HG03432 (cell line): ENCODE results near the gene HECTD3.
"Not testable (repeated sequence)": the region's sequence is repeated elsewhere in the genome, so short reads cannot be mapped to it uniquely, and the experiment has no call there.

Source experiments
- ATAC-seq: cut with Tn5 transposase; IDR thresholded peaks from one replicate; pipeline ENCODE4 v1.9.1; 2021; ENCODE audit warnings: mild to moderate bottlenecking, moderate library complexity; ENCODE audit not compliant: unreplicated experiment

HECTD3 gene

GRCh38 chr1:45014321-45015028, 3.4 kb upstream of the HECTD3 start:
- ATAC-seq, result no peak

- ATAC-seq, result no peak
Measured at GRCh38 chr1:45013551-45014209, 2.6 kb upstream of the HECTD3 start.

DNA sequence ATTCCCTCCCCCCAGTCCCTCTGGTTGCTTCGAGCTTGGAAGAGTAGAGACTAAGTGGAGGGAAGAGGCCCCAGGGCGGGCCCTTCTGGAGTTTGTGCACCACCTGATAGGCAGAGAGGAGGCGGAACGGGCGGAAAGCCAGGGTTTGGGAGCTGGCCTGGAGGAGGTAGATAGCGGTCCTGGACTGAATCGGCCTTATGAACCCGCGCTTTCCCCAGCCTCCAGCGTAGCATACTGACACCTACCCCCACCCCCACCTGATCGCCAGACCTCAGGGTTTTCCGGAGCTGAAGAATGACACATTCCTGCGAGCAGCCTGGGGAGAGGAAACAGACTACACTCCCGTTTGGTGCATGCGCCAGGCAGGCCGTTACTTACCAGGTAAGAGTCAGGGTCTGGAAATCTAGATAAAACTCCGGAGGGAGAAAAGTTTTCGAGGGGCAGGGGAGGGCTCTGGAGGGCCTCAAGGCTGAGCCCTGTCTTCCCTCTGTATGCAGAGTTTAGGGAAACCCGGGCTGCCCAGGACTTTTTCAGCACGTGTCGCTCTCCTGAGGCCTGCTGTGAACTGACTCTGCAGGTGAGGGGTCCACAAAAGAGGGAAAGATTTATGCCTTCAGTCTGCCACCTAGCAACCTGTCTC, 1.6 kb upstream of the HECTD3 start:
- no peak for ATAC-seq

GRCh38 chr1:45011837-45012638, 914 bp upstream of the HECTD3 start, which contains the start of gene UROD:
Gene UROD, plus strand, starts transcription at chr1:45012254. Its CDS starts 12 bp downstream, at chr1:45012266.
- ATAC-seq, result peak; percentile 58

DNA sequence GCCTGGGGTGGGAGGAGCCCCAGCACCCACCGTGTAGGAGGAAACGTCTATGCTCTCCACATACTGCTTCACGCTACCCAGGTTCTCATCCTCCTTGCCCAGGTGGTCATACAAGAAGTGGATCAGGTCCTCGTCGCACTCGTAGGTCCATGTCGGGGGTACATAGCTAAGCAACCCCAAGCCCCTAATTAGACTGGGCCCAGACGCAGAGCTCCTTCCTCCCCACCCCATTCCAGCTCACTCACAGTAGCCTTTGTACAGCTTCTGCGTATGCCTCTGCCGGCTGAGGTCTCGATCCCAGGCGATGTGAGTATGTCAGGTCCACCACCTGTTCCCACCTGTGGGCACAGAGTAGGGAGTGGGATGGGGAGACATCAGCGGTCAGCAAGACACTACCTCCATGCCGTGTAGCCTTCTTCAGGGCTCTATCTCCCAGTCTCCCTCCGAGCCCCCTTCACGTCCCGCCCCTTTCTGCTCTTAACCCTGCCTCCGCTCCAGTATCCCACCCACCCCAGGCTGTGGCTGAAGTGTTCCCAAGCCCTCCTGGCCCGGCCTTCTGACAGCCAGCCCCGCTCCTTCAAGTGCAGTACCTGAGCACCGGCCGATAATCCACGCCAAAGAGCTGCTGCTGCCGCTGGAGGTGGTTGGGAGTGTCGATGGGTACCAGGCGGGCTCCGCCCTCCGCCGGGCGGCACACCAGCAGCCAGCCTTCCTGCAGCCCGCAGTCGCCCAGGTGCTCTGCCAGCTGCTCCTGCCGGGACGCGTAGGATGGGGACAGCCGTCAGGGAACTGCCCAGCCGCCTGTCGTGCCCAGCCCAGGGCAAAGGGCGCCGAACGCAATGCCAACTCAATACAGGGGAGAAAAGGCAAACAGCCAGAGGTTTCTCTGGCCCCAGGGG, 919 bp downstream of the HECTD3 start:
- no peak for ATAC-seq

- ATAC-seq, result no peak
Measured at GRCh38 chr1:45009296-45009865, 1.7 kb downstream of the HECTD3 start.

DNA sequence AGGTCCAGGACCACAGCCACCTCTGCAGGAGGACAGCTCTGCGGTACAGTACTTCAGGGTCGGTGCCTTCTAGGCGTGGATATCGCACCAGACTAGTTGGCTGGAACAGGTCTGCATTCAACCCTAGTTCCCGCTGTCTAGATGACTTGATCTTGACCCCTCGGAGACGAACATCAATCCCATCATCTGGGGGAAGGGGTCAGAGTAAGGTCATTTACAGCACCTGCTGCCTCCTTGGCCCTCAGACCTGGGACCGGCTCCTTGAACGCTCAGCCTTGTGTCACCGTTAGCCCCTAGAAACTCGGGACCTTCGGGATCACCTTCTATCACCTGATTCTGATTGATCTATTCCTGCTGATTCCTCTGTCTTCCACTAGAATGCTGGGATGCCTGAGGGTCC, 2.6 kb downstream of the HECTD3 start:
- no peak for ATAC-seq

DNA sequence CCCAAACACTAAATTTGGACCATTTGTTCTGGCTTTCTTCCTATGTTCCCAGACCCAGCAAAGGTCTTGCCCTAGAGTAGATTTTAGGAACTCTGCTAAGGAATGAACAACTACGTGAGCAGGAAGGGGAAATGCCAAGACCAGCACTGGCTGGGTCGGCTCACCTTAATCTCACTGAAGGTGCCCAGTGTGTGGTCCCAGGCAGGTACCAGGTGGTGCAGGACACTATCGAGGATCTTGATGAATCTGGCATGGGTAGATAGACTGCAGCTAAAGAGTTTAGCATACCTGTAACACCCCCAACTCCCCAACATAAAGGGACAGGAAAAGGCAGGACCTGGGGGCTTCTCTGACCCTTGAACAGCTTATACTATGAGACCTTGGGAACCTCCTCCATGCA, 3.0 kb downstream of the HECTD3 start:
- no peak for ATAC-seq

GRCh38 chr1:45007311-45007710, 3.8 kb downstream of the HECTD3 start:
- ATAC-seq, result no peak

- no peak for ATAC-seq
Measured at GRCh38 chr1:45005761-45006160, 5.4 kb downstream of the HECTD3 start.

GRCh38 chr1:45004281-45004920, 6.7 kb downstream of the HECTD3 start:
- ATAC-seq, result no peak

DNA sequence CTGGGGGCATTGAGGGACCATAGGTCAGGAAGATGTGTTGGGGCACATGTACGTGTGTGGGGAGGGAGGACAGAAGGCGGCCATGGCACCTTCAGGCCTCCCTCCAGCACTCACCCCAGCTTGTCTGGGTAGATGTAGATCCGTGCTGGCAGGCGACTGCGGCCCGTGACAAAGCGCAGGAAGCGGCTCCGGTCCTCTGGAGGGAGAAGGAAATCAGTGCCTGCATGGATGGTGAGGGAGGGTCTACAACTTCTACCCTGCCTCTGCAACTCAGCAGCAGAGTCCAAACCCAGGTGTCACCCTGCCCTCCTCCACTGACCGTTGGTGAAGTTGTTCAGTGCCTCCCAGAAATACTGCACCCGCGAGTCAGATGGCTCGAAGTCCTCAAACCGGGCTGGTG, 7.4 kb downstream of the HECTD3 start:
- no peak for ATAC-seq

- no peak for ATAC-seq
Measured at GRCh38 chr1:45002650-45003645, 8.2 kb downstream of the HECTD3 start.

DNA sequence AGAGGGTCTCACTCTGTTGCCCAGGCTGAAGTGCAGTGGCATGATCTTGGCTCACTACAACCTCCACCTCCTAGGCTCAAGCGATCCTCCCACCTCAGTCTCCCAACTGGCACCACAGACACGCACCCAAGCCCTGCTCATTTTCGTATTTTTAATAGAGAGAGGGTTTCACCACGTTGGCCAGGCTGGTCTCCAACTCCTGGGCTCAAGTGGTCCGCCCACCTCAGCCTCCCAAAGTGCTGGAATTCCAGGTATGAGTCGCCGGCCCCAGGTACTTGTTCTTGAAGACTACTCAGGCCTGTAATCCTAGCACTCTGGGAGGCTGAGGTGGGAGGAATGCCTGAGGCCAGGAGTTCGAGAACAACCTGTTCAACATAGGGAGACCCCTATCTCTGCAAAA, 9.5 kb downstream of the HECTD3 start:
- not testable (repeated sequence) for ATAC-seq

DNA sequence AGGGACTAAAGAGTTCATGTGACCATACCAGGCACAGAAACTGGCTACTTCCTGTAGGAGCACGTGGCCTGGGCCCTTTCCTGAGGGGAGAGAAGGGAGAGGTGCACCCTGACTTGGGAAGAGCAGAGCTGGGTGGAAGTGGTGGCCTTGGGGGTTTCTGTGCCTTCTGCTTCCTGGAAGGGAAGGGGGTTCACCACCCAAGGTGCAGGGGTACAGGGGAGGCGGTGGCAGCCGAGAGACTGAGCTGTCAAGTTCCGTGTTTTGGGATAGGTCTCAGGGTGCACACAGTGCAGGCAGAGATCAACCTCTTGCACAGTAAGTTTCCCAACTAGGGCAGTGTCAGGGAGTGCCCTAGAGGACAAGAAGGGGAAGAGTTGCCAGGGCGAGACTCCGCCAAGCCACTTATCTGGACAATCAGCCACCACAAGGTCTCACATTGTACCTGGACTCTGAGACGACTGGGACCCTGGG, 10.1 kb downstream of the HECTD3 start:
- ATAC-seq, result no peak

- ATAC-seq, result no peak
Measured at GRCh38 chr1:44999232-44999631, 11.9 kb downstream of the HECTD3 start.

DNA sequence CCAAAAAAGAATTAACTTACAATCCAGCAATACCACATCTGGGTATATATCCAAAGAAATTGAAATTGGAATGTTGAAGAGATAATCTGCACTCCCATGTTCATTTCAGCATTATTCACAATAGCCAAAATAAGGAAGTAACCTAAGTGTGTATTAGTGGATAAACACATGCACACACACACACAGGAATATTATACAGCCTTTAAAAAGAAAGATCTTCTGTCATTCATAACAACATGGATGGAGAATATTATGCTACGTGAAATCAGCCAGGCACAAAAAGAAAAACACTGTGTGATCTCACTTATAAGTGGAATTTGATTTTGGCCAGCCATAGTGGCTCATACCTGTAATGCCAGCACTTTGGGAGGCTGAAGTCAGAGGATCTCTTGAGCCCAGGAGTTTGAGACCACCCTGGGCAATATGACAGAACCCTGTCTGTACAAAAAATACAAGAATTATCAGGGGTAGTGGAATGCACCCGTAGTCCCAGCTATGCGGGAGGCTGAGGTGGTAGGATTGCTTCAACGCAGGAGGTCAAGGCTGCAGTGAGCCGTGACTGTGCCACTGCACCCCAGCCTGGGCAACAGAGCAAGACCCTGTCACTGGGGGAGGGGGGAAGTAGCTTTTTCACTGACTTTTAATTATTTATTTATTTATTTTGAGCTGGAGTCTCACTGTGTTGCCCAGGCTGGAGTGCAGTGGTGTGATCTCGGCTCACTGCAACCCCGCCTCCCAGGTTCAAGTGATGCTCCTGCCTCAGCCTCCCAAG, 15.5 kb downstream of the HECTD3 start:
- no peak for ATAC-seq
